Activated CD8-positive, alpha-beta memory T cell treated with anti-CD3 and anti-CD28 coated beads for 36 hours (primary cell): ENCODE results near the gene PRR23A. TPM values are rescaled to one million over a fixed set of nuclear protein-coding genes. Genes with fewer than 3 reads are reported as not detected.

ENCODE experiments used
- CTCF ChIA-PET: fragments of 350-600 bp; sonication (Branson Sonifier 250); formaldehyde crosslinking; loops from one replicate; lab custom pipeline; 2021; ENCODE audit warnings: antibody characterized with exemption; lab: Charles Lee
- POLR2A ChIA-PET: fragments of 350-600 bp; sonication (Branson Sonifier 250); formaldehyde crosslinking; loops from one replicate; lab custom pipeline; 2021; ENCODE audit warnings: antibody characterized with exemption; lab: Charles Lee
- total RNA-seq, 2 experiments: library from RNA; stranded (reverse); gene quantifications; one replicate each; pipeline ENCODE4 v1.2.3, GENCODE V29; 2021

Gene PRR23A
- total RNA-seq, 2 experiments from 2014 or later: not detected

DNA sequence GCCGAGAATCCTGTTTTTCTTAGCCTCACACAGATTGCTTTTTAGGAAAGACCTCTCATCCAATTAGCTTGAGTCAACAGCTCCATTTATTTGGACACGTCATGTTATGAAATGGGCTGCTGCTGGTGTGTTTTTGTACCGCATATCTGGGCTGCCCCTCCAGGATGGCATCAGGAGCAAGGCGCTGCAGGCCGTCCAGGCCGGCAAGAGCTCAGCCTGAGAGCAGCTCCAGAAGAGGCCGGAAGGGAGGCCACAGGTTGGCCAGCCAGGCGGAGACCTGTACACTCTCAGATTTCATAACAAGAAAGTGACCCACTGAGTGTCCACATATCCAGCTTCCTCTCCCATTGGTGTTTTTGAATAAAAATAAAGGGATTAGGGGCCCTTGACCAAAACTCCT, 30.7 kb downstream of the PRR23A start:
- ChIA-PET CTCF (no interaction called here), POLR2A (no interaction called here)

DNA sequence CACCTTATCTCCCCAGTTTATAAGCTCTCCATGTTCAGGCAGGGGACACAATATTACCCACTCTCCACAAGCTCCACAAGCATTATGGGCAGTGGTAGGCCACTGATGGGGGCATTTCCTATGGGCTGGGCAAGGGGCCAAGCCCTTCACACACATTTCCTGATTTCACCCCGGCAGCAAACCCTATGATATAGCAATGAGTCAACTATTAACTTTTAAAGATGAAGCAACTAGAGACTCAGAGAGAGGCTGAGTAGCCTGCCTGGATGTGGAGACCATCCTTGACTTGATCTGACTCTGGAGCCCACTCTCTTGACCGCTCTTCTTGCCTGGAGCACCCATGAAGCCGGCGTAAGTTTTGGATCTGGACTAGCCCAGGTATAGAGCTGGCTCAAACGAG, 31.6 kb downstream of the PRR23A start:
- CTCF ChIA-PET: no interaction called here
- POLR2A ChIA-PET: no interaction called here

DNA sequence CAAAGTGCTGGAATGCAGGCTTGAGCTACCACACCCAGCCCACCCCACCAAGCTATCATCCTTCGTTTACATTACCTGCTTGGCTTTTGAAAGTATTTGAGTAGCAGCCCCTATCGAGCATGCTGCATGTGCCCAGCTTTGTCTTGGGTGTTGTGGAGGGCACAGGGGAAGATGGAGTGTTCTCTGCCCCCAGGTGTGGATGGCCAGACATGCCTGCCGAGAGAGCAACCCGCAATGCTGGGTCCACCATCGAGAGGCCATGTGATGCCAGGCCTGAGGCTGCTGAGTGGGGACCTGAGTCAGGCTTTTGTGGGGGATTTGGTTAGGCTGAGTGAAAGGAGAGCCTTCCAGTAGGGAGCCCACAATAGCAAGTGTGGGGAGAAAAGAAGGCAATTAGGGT, 33.1 kb downstream of the PRR23A start:
- CTCF ChIA-PET: no interaction called here

DNA sequence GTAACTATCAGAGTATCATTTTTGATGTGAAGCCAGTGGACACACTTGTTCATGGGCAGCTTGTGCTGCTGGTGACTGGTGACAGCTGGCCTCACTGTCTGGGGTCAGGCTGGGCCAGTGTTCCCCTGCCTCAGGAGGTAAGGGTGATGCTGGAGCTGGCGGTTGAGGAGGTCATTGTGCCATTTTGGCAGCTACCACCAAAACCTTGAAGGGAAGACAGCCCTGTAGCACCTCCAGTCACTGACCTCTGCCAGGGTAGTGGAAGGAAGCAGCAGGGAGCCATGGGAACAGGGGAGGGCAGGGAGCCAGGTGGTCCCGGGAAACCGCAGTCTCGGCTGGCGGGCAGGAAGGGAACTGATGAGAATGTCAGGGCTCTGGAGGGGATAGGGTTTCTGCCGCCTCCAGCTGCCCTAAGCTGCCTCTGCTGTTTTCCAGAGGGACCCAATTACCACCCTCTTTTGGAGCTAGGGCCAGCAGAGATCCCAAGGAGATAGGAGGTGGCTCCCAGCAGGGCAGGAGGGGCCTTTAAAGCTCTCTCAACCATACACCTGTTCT, 34.2 kb downstream of the PRR23A start:
- CTCF ChIA-PET: no interaction called here
- POLR2A ChIA-PET: no interaction called here

More for the DNA sequence above, 33.1 kb downstream of the PRR23A start:
- POLR2A ChIA-PET: interaction anchor here (0.6 kb wide), 1 partner anchor 109 kb away, joined by 3 read pairs; no protein-coding TSS in a partner anchor

DNA sequence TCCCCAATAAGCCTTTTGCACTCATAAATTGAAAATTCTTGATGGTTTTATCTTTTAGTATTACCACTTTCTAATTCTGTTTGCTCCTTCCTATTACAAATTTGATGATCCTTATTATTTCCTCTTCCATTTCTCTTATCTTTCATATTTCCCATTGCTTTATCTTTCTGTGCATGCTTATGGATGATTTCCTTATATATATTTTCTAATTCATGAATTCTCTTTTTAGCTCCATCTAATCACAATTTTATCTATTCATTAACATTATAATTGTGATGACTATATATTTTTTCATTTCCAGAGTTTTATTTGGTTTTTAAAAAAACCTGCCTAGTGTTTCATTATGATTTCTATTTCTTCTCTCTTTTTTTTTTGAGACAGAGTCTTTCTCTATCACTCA, 41.1 kb downstream of the PRR23A start:
- CTCF ChIA-PET: no interaction called here
- POLR2A ChIA-PET: no interaction called here

DNA sequence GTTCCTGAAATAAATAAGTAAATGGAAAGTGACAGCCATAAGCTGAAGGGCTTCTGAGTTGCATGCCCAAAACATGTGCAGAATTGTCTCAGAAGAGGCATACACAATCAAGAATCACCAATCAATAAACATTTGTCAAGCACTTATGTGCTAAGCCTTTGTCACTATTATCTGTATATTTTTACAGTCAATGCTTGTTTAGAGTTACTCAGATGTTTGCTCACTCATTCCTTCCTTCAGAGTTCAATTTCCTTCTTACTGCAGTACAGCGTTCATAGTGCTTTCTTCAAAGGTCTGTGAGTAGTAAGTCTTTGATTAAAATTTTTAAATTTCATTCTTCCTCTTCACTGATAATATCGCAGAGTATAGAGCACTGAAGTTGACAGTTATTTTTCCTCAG, 41.8 kb downstream of the PRR23A start:
- CTCF ChIA-PET: no interaction called here
- POLR2A ChIA-PET: no interaction called here

DNA sequence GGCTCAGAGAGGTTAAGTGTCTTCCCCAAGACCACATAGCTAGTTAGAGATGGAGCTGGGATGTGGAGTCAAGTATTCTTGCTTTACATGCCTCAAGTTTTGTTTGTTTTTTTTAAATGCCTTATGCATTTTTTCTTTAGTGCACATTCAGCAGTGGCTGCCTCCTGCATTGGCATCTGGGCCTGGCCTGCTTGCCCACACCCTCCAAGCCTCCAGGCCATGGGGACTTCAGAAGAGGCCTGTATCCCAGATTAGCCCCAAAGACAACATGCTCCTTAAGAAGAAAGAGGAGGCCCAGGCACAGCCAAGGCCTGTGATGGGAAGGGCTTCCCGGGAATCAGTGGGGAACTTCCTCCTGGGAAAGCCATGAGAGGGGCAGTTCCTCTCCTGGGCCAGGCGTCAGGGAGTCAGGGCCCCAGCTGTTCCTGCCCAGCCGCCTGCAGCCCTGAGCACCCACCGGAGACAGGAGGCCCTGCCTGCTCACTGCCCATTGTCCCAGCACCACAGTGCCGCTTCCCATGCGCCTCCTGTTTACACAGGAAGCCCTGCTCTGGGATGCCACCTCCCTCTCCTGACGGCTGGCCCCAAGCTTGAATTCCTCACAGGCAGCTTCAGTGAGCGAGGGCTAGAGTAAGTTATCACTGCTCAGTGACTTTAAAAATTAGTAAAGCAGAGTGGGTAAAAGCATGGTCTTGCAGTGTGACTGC, 43.1 kb downstream of the PRR23A start:
- CTCF ChIA-PET: no interaction called here
- POLR2A ChIA-PET: no interaction called here

DNA sequence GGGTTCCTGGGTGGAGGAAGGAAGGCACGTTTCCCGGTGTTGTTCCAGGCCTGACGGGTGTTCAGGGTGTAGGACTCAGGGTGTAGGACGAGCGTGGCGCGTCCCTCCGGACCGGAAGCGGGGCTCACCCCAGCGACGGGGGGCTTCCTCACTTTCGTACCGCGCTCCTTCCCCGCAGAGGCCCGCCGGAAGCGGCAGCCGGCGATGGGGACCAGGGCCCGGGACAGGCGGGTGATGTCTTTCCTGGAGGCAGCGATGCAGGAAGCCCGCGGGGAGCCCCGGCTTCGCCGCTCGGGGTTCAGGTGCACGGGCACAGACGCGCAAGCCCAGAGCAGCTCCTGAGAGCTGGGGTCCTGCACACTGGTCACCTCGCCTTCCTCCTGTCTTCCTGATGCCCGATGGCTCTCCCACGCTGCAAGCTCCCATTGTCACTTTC, 45.6 kb downstream of the PRR23A start:
- ChIA-PET CTCF (interaction anchor here (1.3 to 1.6 kb wide), 2 partner anchors 24 to 45 kb away, joined by 3 to 4 read pairs; no protein-coding TSS in a partner anchor), POLR2A (no interaction called here)

Other genes starting within 250 kb of the PRR23A start
- 10 to 100 TPM; 18.8 to 19.5 TPM for gene PIK3CB, start 171.3 kb downstream of the PRR23A start, total RNA-seq
- gene FOXL2, start 59.1 kb downstream of the PRR23A start, total RNA-seq: under 1 TPM in 1 of 2 experiments, not detected in 1; 0.15 TPM
- not detected for gene FOXL2NB, start 59.1 kb downstream of the PRR23A start, total RNA-seq
- gene PRR23B, start 14.7 kb upstream of the PRR23A start, total RNA-seq: not detected
- gene PRR23C, start 38.6 kb upstream of the PRR23A start, total RNA-seq: not detected